WERI-Rb-1 (cell line): ENCODE measurements around the gene ACVRL1.
A peak's percentile ranks its signal among the peaks of the same experiment; 100 is the strongest.

Source experiments
- DNase-seq: peaks from one replicate; pipeline ENCODE4 v3.0.0-alpha.2; 2020
- H3K27ac ChIP-seq: fragments of 250-450 bp; sonication (Bioruptor Pico); 2 replicates; pipeline ENCODE4 v1.5.1; 2020; ENCODE audit warnings: mild to moderate bottlenecking, moderate library complexity
- H3K27me3 ChIP-seq: fragments of 250-450 bp; sonication (Bioruptor Pico); 2 replicates; pipeline ENCODE4 v1.5.1; 2021; ENCODE audit warnings: mild to moderate bottlenecking, low read depth, moderate library complexity; ENCODE audit not compliant: insufficient read depth, severe bottlenecking
- H3K36me3 ChIP-seq: fragments of 250-450 bp; sonication (Bioruptor Pico); 2 replicates; pipeline ENCODE4 v1.5.1; 2020; ENCODE audit warnings: mild to moderate bottlenecking, moderate library complexity
- H3K4me3 ChIP-seq: 2 replicates; pipeline ENCODE4 v1.5.1; 2011; ENCODE audit warnings: low read depth, mild to moderate bottlenecking, control low read depth, low read length
- H3K9me3 ChIP-seq: fragments of 250-450 bp; sonication (Bioruptor Pico); 2 replicates; pipeline ENCODE4 v1.5.1; 2021; ENCODE audit warnings: mild to moderate bottlenecking, moderate library complexity; ENCODE audit not compliant: severe bottlenecking
- CTCF ChIP-seq: IDR thresholded peaks from 2 replicates; pipeline ENCODE4 v1.5.1; 2011; ENCODE audit warnings: low read depth, mild to moderate bottlenecking, control low read depth, inconsistent platforms, low read length

ACVRL1 gene

GRCh38 chr12:51890511-51891171 is 16.7 kb upstream of the ACVRL1 start:
- Histone ChIP-seq H3K4me3 (no peak overlapping the region), H3K27ac (peak overlapping the region; percentile 98), H3K27me3 (no peaks in the 10 kb centered on the region), H3K9me3 (no peaks in the 10 kb centered on the region), H3K36me3 (no peaks in the 10 kb centered on the region; the same call in 1 of the 2 replicates)
- no peak for TF ChIP-seq CTCF
- DNase-seq, result no peak

- no peaks in the 10 kb centered on the region; the same call in 1 of the 2 replicates for H3K36me3 ChIP-seq
- no peaks in the 10 kb centered on the region for H3K27me3 ChIP-seq
- no peak for TF ChIP-seq CTCF
- no peak overlapping the region for H3K4me3 ChIP-seq
- no peaks in the 10 kb centered on the region for H3K9me3 ChIP-seq
- DNase-seq, result no peak
- H3K27ac ChIP-seq, result no peak overlapping the region
These were observed 15.5 kb upstream of the ACVRL1 start for GRCh38 chr12:51891843-51892242.

GRCh38 chr12:51893786-51894185 is 13.5 kb upstream of the ACVRL1 start:
- H3K4me3 ChIP-seq, result no peak overlapping the region
- TF ChIP-seq CTCF, result no peak
- H3K9me3 ChIP-seq, result no peaks in the 10 kb centered on the region
- no peaks in the 10 kb centered on the region for H3K27me3 ChIP-seq
- no peaks in the 10 kb centered on the region; the same call in 1 of the 2 replicates for H3K36me3 ChIP-seq
- no peak for DNase-seq
- H3K27ac ChIP-seq, result no peak overlapping the region

GRCh38 chr12:51895378-51896135 is 11.7 kb upstream of the ACVRL1 start:
- peak overlapping the region; percentile 79 for H3K27ac ChIP-seq

GRCh38 chr12:51896236-51896635 is 11.1 kb upstream of the ACVRL1 start:
- H3K4me3 ChIP-seq, result no peak overlapping the region
- no peak for DNase-seq
- no peaks in the 10 kb centered on the region for H3K36me3 ChIP-seq
- H3K27me3 ChIP-seq, result no peaks in the 10 kb centered on the region
- H3K9me3 ChIP-seq, result no peaks in the 10 kb centered on the region
- H3K27ac ChIP-seq, result peak overlapping the region; percentile 79
- no peak for TF ChIP-seq CTCF

More at GRCh38 chr12:51895378-51896135, 11.7 kb upstream of the ACVRL1 start:
- Histone ChIP-seq H3K9me3 (no peaks in the 10 kb centered on the region), H3K36me3 (no peaks in the 10 kb centered on the region; the same call in 1 of the 2 replicates), H3K27me3 (no peaks in the 10 kb centered on the region), H3K4me3 (no peak overlapping the region)
- no peak for TF ChIP-seq CTCF
- DNase-seq, result no peak
